Activated naive CD4-positive, alpha-beta T cell treated with anti-CD3 and anti-CD28 coated beads for 36 hours (primary cell): ENCODE data around the gene AGMO. TPM values are rescaled to one million over a fixed set of nuclear protein-coding genes. Genes with fewer than 3 reads are reported as not detected.

Experiments used
- CTCF ChIA-PET: fragments of 350-600 bp; sonication (Branson Sonifier 250); formaldehyde crosslinking; loops from one replicate; lab custom pipeline; 2021; ENCODE audit warnings: antibody characterized with exemption; lab: Charles Lee
- DNase-seq: peaks from one replicate; pipeline ENCODE4 v3.0.0-alpha.2; 2020
- H3K27ac Mint-ChIP-seq: one replicate; pipeline ENCODE4 v1.8.0; 2021; ENCODE audit warnings: mild to moderate bottlenecking, mixed read lengths
- H3K27me3 Mint-ChIP-seq: one replicate; pipeline ENCODE4 v1.8.0; 2021; ENCODE audit warnings: low read depth, mixed read lengths
- H3K36me3 Mint-ChIP-seq: one replicate; pipeline ENCODE4 v1.8.0; 2021; ENCODE audit warnings: low read depth, mixed read lengths
- H3K4me1 Mint-ChIP-seq: one replicate; pipeline ENCODE4 v1.8.0; 2021; ENCODE audit warnings: low read depth, mixed read lengths
- H3K4me3 Mint-ChIP-seq: one replicate; pipeline ENCODE4 v1.8.0; 2021; ENCODE audit warnings: mild to moderate bottlenecking, moderate library complexity, mixed read lengths
- H3K9me3 Mint-ChIP-seq: one replicate; pipeline ENCODE4 v1.8.0; 2021; ENCODE audit warnings: mixed read lengths
- intact Hi-C: fragments of 100-400 bp; cut with micrococcal nuclease; formaldehyde crosslinking; loops from one replicate; pipeline ENCODE4 v1.15.1; 2023
- total RNA-seq, 2 experiments: library from RNA; stranded (reverse); gene quantifications; one replicate each; pipeline ENCODE4 v1.2.3, GENCODE V29; 2021

The AGMO gene
- total RNA-seq, 2 experiments from 2014 or later = not detected

DNA sequence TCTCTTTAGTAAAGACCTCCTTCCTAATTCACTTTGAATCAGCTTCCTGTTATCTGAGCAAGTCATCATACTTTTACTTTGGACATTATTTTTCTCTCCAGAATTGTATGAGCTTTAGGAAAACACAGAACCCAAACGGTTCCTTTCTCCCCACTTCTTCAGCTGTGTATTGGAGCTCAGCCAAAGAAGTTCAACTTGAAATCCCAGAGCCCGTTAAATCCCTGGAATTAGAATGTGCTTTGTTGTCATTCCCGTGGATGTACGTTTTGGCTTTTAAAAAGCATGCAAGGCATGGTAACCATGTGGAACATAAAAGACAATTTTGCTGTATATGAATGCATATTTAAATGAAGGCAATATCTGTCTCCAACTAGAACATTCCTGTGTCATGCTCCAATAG, 46.6 kb downstream of the AGMO start:
- Mint-ChIP-seq H3K4me1 (no peaks in the 10 kb centered on the region), H3K27ac (no peak overlapping the region), H3K9me3 (peaks cover 2% of the 10 kb centered on the region), H3K27me3 (no peaks in the 10 kb centered on the region), H3K4me3 (no peak overlapping the region), H3K36me3 (no peaks in the 10 kb centered on the region)
- CTCF ChIA-PET = no interaction called here
- DNase-seq = no peak
- intact Hi-C loops = no loop called here

DNA sequence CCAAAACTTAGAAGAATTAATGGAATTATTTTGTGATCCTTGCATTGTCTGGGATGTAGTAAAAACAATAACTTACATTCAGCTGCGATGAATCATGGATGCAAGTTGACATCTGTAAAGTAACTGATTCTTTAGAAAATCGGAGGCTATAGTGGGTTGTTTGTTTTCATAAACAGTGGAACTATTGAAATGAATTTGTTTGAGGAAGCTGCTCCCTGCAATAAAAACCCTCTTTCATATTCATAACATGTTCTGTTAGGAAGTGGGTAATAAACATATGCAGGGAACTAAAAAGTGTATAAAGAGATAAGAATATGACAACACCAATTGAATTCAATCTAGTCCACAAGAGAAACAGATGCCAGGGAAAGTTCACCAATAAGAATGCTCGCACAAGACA, 53.6 kb downstream of the AGMO start:
- H3K9me3 Mint-ChIP-seq = peaks cover 5% of the 10 kb centered on the region
- no peak for DNase-seq
- intact Hi-C loops = no loop called here
- no peak overlapping the region for H3K27ac Mint-ChIP-seq
- H3K27me3 Mint-ChIP-seq = no peaks in the 10 kb centered on the region
- H3K4me1 Mint-ChIP-seq = no peaks in the 10 kb centered on the region
- CTCF ChIA-PET = no interaction called here
- no peak overlapping the region for H3K4me3 Mint-ChIP-seq
- H3K36me3 Mint-ChIP-seq = no peaks in the 10 kb centered on the region

DNA sequence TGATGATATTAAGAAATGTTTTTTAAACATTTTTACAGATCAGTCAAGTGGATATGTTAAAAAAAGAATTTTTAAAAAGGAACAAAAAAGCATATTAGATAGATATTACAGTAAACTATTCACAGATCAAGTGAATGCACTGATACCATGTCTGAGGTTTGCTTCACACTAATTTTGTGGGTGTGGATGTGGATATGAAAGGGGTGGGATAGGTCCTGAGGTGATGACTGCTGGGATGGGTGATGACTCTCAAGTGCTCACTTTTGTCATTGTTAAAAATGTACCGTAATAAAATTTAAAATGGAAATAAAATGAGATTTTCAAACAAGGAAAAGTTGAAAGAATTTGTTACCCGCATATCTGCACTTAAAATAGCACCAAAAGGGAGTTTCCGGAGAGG, 54.1 kb downstream of the AGMO start:
- DNase-seq = no peak
- H3K4me3 Mint-ChIP-seq = no peak overlapping the region
- H3K9me3 Mint-ChIP-seq = peaks cover 5% of the 10 kb centered on the region
- intact Hi-C loops = no loop called here
- H3K4me1 Mint-ChIP-seq = no peaks in the 10 kb centered on the region
- no peak overlapping the region for H3K27ac Mint-ChIP-seq
- CTCF ChIA-PET = no interaction called here
- H3K27me3 Mint-ChIP-seq = no peaks in the 10 kb centered on the region
- no peaks in the 10 kb centered on the region for H3K36me3 Mint-ChIP-seq

DNA sequence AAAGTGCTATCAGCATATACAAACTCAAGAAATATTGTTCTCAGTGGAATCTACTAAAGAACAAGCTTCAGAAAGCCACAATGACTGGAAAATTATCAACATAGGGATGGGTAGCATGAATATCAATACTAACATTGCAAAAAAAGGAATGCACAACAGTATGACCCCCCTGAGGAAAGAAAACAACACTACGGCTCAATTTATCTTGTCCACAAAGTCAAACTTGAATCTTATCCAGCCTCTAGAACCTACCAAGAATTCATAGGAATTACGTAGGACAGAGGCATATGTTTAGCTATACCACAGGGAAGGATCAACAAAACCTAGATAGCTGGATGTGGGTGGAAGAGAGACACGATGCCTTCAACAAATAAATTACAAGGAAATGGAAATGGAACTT, 54.6 kb downstream of the AGMO start:
- H3K27me3 Mint-ChIP-seq = no peaks in the 10 kb centered on the region
- H3K9me3 Mint-ChIP-seq = peaks cover 5% of the 10 kb centered on the region
- CTCF ChIA-PET = no interaction called here
- H3K4me1 Mint-ChIP-seq = no peaks in the 10 kb centered on the region
- DNase-seq = no peak
- no peak overlapping the region for H3K4me3 Mint-ChIP-seq
- no peak overlapping the region for H3K27ac Mint-ChIP-seq
- no peaks in the 10 kb centered on the region for H3K36me3 Mint-ChIP-seq
- intact Hi-C loops = no loop called here

DNA sequence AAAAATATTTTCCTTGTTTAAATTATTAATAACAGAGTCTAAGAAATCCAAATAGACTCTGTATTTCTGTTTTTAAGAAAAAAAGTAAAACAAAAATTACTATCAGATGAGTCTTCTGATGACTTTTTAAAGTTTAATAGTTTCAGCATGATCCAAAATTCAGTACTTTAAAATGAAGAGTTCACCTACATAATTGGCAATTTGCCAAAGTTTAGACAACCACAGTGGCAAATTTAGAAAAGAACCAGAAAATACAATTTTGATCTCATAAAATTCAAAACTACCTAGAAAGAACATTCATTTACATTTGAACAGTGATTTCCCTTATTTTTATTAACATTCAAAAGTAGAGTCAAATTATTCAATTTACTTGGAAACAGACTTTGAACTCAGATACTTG, 56.1 kb downstream of the AGMO start:
- Mint-ChIP-seq H3K4me1 (no peaks in the 10 kb centered on the region), H3K4me3 (no peak overlapping the region), H3K9me3 (peaks cover 5% of the 10 kb centered on the region), H3K27me3 (no peaks in the 10 kb centered on the region), H3K27ac (no peak overlapping the region), H3K36me3 (no peaks in the 10 kb centered on the region)
- CTCF ChIA-PET = no interaction called here
- intact Hi-C loops = no loop called here
- DNase-seq = no peak

DNA sequence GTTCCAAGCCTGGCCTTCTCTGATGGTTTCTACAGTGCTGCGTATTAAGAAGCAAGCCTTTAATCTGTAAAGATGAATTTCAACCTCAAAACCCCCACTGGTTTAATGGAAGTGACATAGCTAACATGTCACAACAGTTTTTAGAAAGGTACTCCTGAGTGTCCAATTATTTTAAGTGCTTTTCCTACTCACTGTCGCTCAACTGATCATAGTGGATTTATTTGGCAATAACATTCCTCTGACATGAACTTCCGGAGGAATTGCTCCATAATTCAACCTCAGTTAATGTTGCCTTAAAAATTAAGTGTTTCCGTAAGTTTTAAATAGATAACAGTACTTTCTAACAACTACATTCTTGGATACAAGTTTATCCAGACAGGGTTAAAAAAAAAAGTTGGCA, 57.5 kb downstream of the AGMO start:
- intact Hi-C loops = no loop called here
- no peaks in the 10 kb centered on the region for H3K4me1 Mint-ChIP-seq
- H3K9me3 Mint-ChIP-seq = peaks cover 5% of the 10 kb centered on the region
- H3K27me3 Mint-ChIP-seq = no peaks in the 10 kb centered on the region
- H3K36me3 Mint-ChIP-seq = no peaks in the 10 kb centered on the region
- no peak overlapping the region for H3K4me3 Mint-ChIP-seq
- CTCF ChIA-PET = no interaction called here
- DNase-seq = no peak
- no peak overlapping the region for H3K27ac Mint-ChIP-seq

DNA sequence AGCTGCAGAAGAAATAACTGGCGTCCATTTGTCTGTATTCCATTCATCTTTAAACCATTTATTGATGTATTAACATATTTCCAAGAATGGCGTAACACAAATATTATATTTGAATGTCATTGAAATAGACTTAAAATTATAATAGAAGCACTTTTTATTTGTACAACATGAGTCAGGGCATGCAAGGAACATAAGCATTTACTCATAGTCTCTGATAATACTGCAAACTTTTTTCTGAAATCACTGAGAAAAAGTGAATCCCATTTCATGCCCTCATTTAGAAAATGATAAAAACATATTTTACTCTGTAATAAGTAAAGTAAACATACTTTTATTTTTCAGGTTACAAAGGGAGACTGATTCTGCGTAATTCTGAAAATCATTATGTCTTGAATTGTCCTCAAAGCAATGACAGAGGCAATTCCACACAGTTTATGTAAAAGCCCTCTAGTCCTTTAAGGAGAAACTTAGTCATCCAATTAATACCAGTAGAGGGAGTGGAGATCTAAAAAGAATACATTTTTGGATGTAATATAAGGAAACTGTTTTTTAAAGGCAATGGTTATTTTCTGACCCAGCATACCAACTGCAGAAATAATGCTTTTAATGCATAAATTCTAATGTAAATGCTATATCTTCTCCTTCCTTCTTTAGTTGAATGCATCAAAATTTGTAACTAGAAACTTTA, 58.1 kb downstream of the AGMO start:
- Mint-ChIP-seq H3K9me3 (peaks cover 5% of the 10 kb centered on the region), H3K4me3 (no peak overlapping the region), H3K4me1 (no peaks in the 10 kb centered on the region), H3K27ac (no peak overlapping the region), H3K36me3 (no peaks in the 10 kb centered on the region), H3K27me3 (no peaks in the 10 kb centered on the region)
- no peak for DNase-seq
- CTCF ChIA-PET = no interaction called here
- intact Hi-C loops = no loop called here

DNA sequence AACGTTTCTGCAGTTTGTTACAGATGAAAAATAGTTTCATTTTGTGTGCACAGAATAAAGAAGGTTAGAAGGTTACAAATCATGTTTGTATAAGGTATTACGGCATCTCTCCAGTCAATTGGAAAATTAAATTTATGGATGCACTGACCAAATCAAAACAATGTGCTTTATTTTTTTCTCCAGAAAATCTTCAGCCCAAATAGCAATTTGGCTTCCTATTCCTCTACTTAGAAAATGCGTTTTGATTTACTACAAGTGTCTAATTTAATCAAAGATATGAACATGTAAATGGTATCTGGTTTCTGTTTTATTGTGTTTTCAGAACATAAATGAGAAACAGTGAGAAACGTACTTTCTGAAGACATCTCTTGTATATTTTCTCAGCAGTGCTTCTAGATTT, 63.4 kb downstream of the AGMO start:
- no peak overlapping the region for H3K27ac Mint-ChIP-seq
- no peaks in the 10 kb centered on the region for H3K27me3 Mint-ChIP-seq
- CTCF ChIA-PET = no interaction called here
- no peaks in the 10 kb centered on the region for H3K4me1 Mint-ChIP-seq
- intact Hi-C loops = no loop called here
- DNase-seq = no peak
- H3K9me3 Mint-ChIP-seq = peaks cover 2% of the 10 kb centered on the region
- no peaks in the 10 kb centered on the region for H3K36me3 Mint-ChIP-seq
- no peak overlapping the region for H3K4me3 Mint-ChIP-seq

DNA sequence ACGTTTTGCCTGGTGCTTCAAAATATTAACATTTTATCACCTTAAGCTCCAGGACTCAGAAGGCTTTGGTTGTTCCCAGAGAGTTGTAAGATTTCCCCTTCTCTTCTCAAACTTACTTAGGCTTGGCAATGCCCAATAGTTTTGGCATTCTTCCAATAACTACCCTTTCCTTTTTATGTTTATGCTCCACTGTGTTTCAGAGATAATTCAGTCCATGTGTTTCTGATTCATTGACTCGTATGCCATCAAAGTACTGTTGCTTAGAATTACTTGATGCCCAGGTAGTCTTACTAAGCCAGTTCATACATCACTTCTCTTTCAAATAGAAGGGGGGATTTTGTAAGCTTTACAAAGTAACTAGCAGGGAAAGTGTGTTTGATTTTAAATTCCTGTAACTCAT, 66.6 kb downstream of the AGMO start:
- H3K4me1 Mint-ChIP-seq = no peaks in the 10 kb centered on the region
- peaks cover 2% of the 10 kb centered on the region for H3K9me3 Mint-ChIP-seq
- no peak overlapping the region for H3K4me3 Mint-ChIP-seq
- CTCF ChIA-PET = no interaction called here
- intact Hi-C loops = no loop called here
- H3K27ac Mint-ChIP-seq = no peak overlapping the region
- DNase-seq = no peak
- H3K27me3 Mint-ChIP-seq = no peaks in the 10 kb centered on the region
- no peaks in the 10 kb centered on the region for H3K36me3 Mint-ChIP-seq

DNA sequence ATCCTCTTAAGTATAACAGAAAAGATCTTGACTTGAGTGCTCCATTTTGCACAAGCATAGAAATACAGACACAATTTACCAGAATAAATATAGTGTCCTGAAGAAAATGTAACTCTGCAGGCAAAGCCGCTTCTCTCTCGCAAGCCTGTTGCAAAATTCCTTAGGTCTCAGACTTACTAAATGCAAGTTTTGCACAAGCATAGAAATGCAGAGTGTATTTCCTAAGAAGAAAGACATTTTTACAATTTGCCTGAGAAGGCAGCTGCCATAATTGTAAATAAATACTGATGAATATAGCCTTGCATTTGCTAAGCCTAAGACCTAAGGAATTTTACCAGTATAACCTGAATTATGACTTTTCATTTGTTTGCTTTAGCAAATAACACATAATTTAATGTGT, 67.1 kb downstream of the AGMO start:
- no peak overlapping the region for H3K4me3 Mint-ChIP-seq

DNA sequence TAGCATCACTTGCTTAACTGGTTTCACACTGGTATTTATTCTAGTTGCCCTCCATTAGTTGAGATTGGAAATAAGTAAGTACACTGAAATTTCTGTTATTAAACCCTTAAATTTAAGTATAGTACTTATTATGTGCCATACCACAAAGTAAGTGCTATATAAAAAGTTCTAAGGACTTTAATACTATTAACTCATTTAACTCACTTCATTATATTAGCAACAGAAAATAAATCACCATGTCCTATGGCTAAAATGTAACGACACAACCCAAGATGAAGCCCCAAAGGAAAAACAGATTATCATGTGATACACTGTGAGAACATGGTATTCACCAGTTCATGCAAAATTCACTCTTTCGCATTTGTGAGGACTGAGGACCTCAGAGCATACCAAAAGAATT, 70.5 kb downstream of the AGMO start:
- no peaks in the 10 kb centered on the region for H3K27me3 Mint-ChIP-seq
- intact Hi-C loops = no loop called here
- CTCF ChIA-PET = no interaction called here
- no peaks in the 10 kb centered on the region for H3K36me3 Mint-ChIP-seq
- no peaks in the 10 kb centered on the region for H3K4me1 Mint-ChIP-seq
- no peak overlapping the region for H3K27ac Mint-ChIP-seq
- DNase-seq = no peak
- H3K9me3 Mint-ChIP-seq = peaks cover 2% of the 10 kb centered on the region
- H3K4me3 Mint-ChIP-seq = no peak overlapping the region

More for the DNA sequence above, 67.1 kb downstream of the AGMO start:
- Mint-ChIP-seq H3K27ac (no peak overlapping the region), H3K9me3 (peaks cover 2% of the 10 kb centered on the region), H3K27me3 (no peaks in the 10 kb centered on the region), H3K36me3 (no peaks in the 10 kb centered on the region), H3K4me1 (no peaks in the 10 kb centered on the region)
- intact Hi-C loops = no loop called here
- no peak for DNase-seq
- CTCF ChIA-PET = no interaction called here

DNA sequence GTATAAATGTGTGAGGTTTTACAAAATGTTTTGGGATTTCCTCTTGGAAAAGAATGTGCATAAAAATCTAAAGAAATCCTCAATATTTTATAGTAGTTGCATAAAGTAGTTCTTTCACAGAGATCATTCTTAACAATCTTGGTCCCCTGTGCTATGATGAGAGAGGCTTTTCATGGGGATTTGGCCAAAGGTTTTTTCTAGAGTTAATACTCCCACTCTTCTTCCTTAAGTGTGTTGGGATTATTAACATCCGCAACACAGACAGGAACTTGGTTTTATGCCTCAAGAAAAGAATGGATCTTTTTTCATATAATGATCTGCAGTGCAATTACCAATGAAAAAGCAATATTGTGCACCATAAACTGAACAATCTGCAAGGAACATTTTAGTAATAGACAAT, 71.5 kb downstream of the AGMO start:
- Mint-ChIP-seq H3K9me3 (no peaks in the 10 kb centered on the region), H3K4me3 (no peak overlapping the region), H3K4me1 (no peaks in the 10 kb centered on the region), H3K36me3 (no peaks in the 10 kb centered on the region), H3K27ac (no peak overlapping the region), H3K27me3 (no peaks in the 10 kb centered on the region)
- intact Hi-C loops = no loop called here
- CTCF ChIA-PET = no interaction called here
- DNase-seq = no peak

DNA sequence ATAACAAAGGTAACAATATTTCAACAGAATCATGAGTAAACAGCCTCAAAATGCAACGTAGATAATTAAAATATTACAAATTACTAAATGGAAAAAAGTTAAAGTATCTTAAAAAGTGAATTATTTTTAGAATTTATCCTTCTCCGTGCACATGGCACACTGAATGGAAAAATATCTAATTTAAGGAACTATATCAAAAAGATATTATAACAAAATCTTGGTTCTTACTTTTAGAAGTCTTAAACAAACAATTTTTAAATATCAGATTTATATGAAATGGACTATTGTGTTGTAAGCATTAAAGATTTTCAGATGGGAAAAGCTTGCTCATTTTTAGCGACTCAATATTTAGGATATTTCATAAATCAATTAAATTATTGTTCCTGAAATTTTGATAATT, 72.0 kb downstream of the AGMO start:
- no peak for DNase-seq
- Mint-ChIP-seq H3K4me3 (no peak overlapping the region), H3K27ac (no peak overlapping the region), H3K9me3 (no peaks in the 10 kb centered on the region), H3K4me1 (no peaks in the 10 kb centered on the region), H3K36me3 (no peaks in the 10 kb centered on the region), H3K27me3 (no peaks in the 10 kb centered on the region)
- intact Hi-C loops = no loop called here
- CTCF ChIA-PET = no interaction called here
